Subcutaneous abdominal adipose tissue (tissue), 5 donors: ENCODE measurements around the gene VPS25.

Source experiments
- H3K27ac ChIP-seq: one replicate; pipeline ENCODE4 v1.7.0; 2013; ENCODE audit warnings: low read depth, mild to moderate bottlenecking, inconsistent platforms, low read length, moderate library complexity
- H3K27me3 ChIP-seq, 5 donors: one replicate each; pipeline ENCODE4 v1.7.0; 2013; ENCODE audit warnings: low read length in 5 of 5, inconsistent platforms in 1 of 5; ENCODE audit not compliant: control insufficient read depth in 5 of 5, insufficient read depth in 4 of 5
- H3K36me3 ChIP-seq, 5 donors: one replicate each; pipeline ENCODE4 v1.7.0; 2013; ENCODE audit warnings: low read length in 5 of 5; ENCODE audit not compliant: control insufficient read depth in 5 of 5, insufficient read depth in 5 of 5
- H3K4me1 ChIP-seq, 5 donors: one replicate each; pipeline ENCODE4 v1.7.0; 2013; ENCODE audit warnings: low read length in 5 of 5, mild to moderate bottlenecking in 3 of 5, moderate library complexity in 1 of 5; ENCODE audit not compliant: control insufficient read depth in 5 of 5, insufficient read depth in 5 of 5
- H3K4me3 ChIP-seq, 5 donors: one replicate each; pipeline ENCODE4 v1.7.0; 2013; ENCODE audit warnings: low read length in 5 of 5, low read depth in 1 of 5
- H3K9ac ChIP-seq, 5 donors: one replicate each; pipeline ENCODE4 v1.7.0; 2013; ENCODE audit warnings: low read length in 5 of 5, mild to moderate bottlenecking in 4 of 5, moderate library complexity in 3 of 5
- H3K9me3 ChIP-seq, 5 donors: one replicate each; pipeline ENCODE4 v1.7.0; 2013; ENCODE audit warnings: low read length in 5 of 5; ENCODE audit not compliant: control insufficient read depth in 5 of 5
- donor health status: healthy.
- donor health status: healthy.
- donor health status: healthy.
- donor health status: healthy.
- donor health status: healthy.

The VPS25 gene

GRCh38 chr17:42795061-42795460 lies 21.8 kb downstream of the VPS25 start:
- Histone ChIP-seq H3K4me1 (peaks cover 8 to 23% (median 21%) of the 10 kb centered on the region in 5 donors), H3K27me3 (peaks cover 0 to 3% (median 0%) of the 10 kb centered on the region in 5 donors), H3K27ac (no peak overlapping the region), H3K9me3 (no peaks in the 10 kb centered on the region), H3K9ac (no peak overlapping the region), H3K36me3 (peaks cover 0 to 12% (median 3%) of the 10 kb centered on the region in 5 donors), H3K4me3 (no peak overlapping the region)

GRCh38 chr17:42795465-42795864 lies 22.2 kb downstream of the VPS25 start:
- H3K4me1 ChIP-seq, result peaks cover 8 to 23% (median 21%) of the 10 kb centered on the region in 5 donors
- no peak overlapping the region for H3K9ac ChIP-seq
- peaks cover 0 to 3% (median 0%) of the 10 kb centered on the region in 5 donors for H3K27me3 ChIP-seq
- H3K9me3 ChIP-seq, result no peaks in the 10 kb centered on the region
- no peak overlapping the region for H3K27ac ChIP-seq
- peaks cover 0 to 12% (median 3%) of the 10 kb centered on the region in 5 donors for H3K36me3 ChIP-seq
- H3K4me3 ChIP-seq, result no peak overlapping the region

- no peak overlapping the region for H3K4me3 ChIP-seq
- no peaks in the 10 kb centered on the region for H3K9me3 ChIP-seq
- no peaks in the 10 kb centered on the region for H3K27me3 ChIP-seq
- H3K9ac ChIP-seq, result no peak overlapping the region
- peaks cover 0 to 12% (median 3%) of the 10 kb centered on the region in 5 donors for H3K36me3 ChIP-seq
- no peak overlapping the region for H3K27ac ChIP-seq
- H3K4me1 ChIP-seq, result peaks cover 8 to 23% (median 21%) of the 10 kb centered on the region in 5 donors
Observed at GRCh38 chr17:42796066-42796758, 23.0 kb downstream of the VPS25 start.

GRCh38 chr17:42797067-42798007 lies 24.1 kb downstream of the VPS25 start:
- Histone ChIP-seq H3K4me1 (peaks cover 8 to 23% (median 21%) of the 10 kb centered on the region in 5 donors), H3K27ac (no peak overlapping the region), H3K36me3 (peaks cover 0 to 12% (median 3%) of the 10 kb centered on the region in 5 donors), H3K9me3 (no peaks in the 10 kb centered on the region), H3K4me3 (peak overlapping the region; percentile 88 to 99 (median 98)), H3K9ac (peak overlapping the region; percentile 75 to 100 (median 91)), H3K27me3 (no peaks in the 10 kb centered on the region)

- H3K9ac ChIP-seq, result peak overlapping the region; percentile 75 to 100 (median 91)
- H3K27ac ChIP-seq, result peak overlapping the region; percentile 74
Observed at GRCh38 chr17:42798011-42798382, 24.7 kb downstream of the VPS25 start.

GRCh38 chr17:42798383-42799380 lies 25.4 kb downstream of the VPS25 start, which contains the start of the genes CNTD1 and COA3:
TSS of gene CNTD1 (plus strand) at chr17:42798861. CDS start at chr17:42799068, 207 bp downstream.
TSS of gene COA3 (minus strand) at chr17:42798704. CDS start at chr17:42798681, 23 bp downstream.
- peaks cover 8 to 23% (median 21%) of the 10 kb centered on the region in 5 donors for H3K4me1 ChIP-seq
- H3K9me3 ChIP-seq, result no peaks in the 10 kb centered on the region
- H3K9ac ChIP-seq, result peak within 1 kb of the TSS; percentile 75 to 100 (median 91)
- H3K27ac ChIP-seq, result peak within 1 kb of the TSS; percentile 74
- H3K4me3 ChIP-seq, result peak within 1 kb of the TSS; percentile 88 to 99 (median 98)
- H3K36me3 ChIP-seq, result peaks cover 0 to 12% (median 3%) of the 10 kb centered on the region in 5 donors
- H3K27me3 ChIP-seq, result no peaks in the 10 kb centered on the region

More at GRCh38 chr17:42798011-42798382, 24.7 kb downstream of the VPS25 start:
- Histone ChIP-seq H3K36me3 (peaks cover 0 to 12% (median 3%) of the 10 kb centered on the region in 5 donors), H3K27me3 (no peaks in the 10 kb centered on the region), H3K4me3 (peak overlapping the region; percentile 88 to 99 (median 98)), H3K4me1 (peaks cover 8 to 23% (median 21%) of the 10 kb centered on the region in 5 donors), H3K9me3 (no peaks in the 10 kb centered on the region)

GRCh38 chr17:42803074-42803883 lies 30.0 kb downstream of the VPS25 start:
- no peaks in the 10 kb centered on the region for H3K27me3 ChIP-seq
- H3K27ac ChIP-seq, result no peak overlapping the region
- no peaks in the 10 kb centered on the region for H3K9me3 ChIP-seq
- no peak overlapping the region for H3K9ac ChIP-seq
- H3K4me3 ChIP-seq, result no peak overlapping the region
- H3K4me1 ChIP-seq, result peaks cover 2 to 7% (median 5%) of the 10 kb centered on the region in 5 donors
- no peaks in the 10 kb centered on the region for H3K36me3 ChIP-seq

GRCh38 chr17:42804918-42805367 lies 31.7 kb downstream of the VPS25 start:
- Histone ChIP-seq H3K9ac (no peak overlapping the region), H3K27ac (no peak overlapping the region)

More at GRCh38 chr17:42804918-42805367, 31.7 kb downstream of the VPS25 start:
- H3K4me3 ChIP-seq, result no peak overlapping the region
- H3K9me3 ChIP-seq, result no peaks in the 10 kb centered on the region
- no peaks in the 10 kb centered on the region for H3K27me3 ChIP-seq
- H3K4me1 ChIP-seq, result no peaks in the 10 kb centered on the region
- peaks cover under 1 to 4% (median 1%) of the 10 kb centered on the region in 5 donors for H3K36me3 ChIP-seq
